ENCODE results near the gene SOX3.

Gene SOX3

GRCh38 chrX:140504371-140505324 is at the start of gene SOX3:
SOX3 (minus strand) TSS chrX:140505069; CDS start chrX:140505060, 9 bp downstream.
- no peak for DNase-seq

GRCh38 chrX:140548985-140549384 is 44.1 kb upstream of the SOX3 start:
- DNase-seq = no peak

- no peak for DNase-seq
These were observed 21.3 kb upstream of the SOX3 start for GRCh38 chrX:140526171-140526570.

GRCh38 chrX:140525448-140525847 is 20.6 kb upstream of the SOX3 start:
- no peak for DNase-seq

- DNase-seq = no peak
These were observed 19.7 kb upstream of the SOX3 start for GRCh38 chrX:140524556-140524955.

- DNase-seq = no peak
These were observed 16.5 kb upstream of the SOX3 start for GRCh38 chrX:140521393-140521792.

GRCh38 chrX:140514554-140514953 is 9.7 kb upstream of the SOX3 start:
- DNase-seq = no peak

GRCh38 chrX:140510895-140511295 is 6.0 kb upstream of the SOX3 start:
- no peak for DNase-seq

- no peak for DNase-seq
These were observed 5.4 kb upstream of the SOX3 start for GRCh38 chrX:140510306-140510676.

GRCh38 chrX:140509468-140510305 is 4.8 kb upstream of the SOX3 start:
- no peak for DNase-seq

GRCh38 chrX:140508958-140509357 is 4.1 kb upstream of the SOX3 start:
- no peak for DNase-seq

- DNase-seq = no peak
These were observed 3.1 kb upstream of the SOX3 start for GRCh38 chrX:140507982-140508305.

- DNase-seq = no peak
These were observed 2.5 kb upstream of the SOX3 start for GRCh38 chrX:140507223-140507981.

- DNase-seq = no peak
These were observed 810 bp upstream of the SOX3 start for GRCh38 chrX:140505421-140506337.

GRCh38 chrX:140503714-140504351 is 1.0 kb downstream of the SOX3 start:
- no peak for DNase-seq

GRCh38 chrX:140503238-140503601 is 1.6 kb downstream of the SOX3 start:
- no peak for DNase-seq

- DNase-seq = no peak
These were observed 2.2 kb downstream of the SOX3 start for GRCh38 chrX:140502491-140503237.

- no peak for DNase-seq
These were observed 2.9 kb downstream of the SOX3 start for GRCh38 chrX:140501940-140502468.

GRCh38 chrX:140501321-140501720 is 3.5 kb downstream of the SOX3 start:
- DNase-seq = no peak

GRCh38 chrX:140500441-140500840 is 4.4 kb downstream of the SOX3 start:
- no peak for DNase-seq

GRCh38 chrX:140495739-140496138 is 9.1 kb downstream of the SOX3 start:
- no peak for DNase-seq
